Measurements from ENCODE around the gene COA1.

The COA1 gene

GRCh38 chr7:43757073-43757720 lies 27.9 kb upstream of the COA1 start:
- DNase-seq (ENCODE audit: low read depth), result no peak

GRCh38 chr7:43756368-43757072 lies 27.2 kb upstream of the COA1 start:
- DNase-seq (ENCODE audit: low read depth), result peak; percentile 44
- no peak overlapping the region for H3K4me3 ChIP-seq (replicated peaks; ENCODE audit: low read depth, low read length)
- TF ChIP-seq CTCF (IDR thresholded peaks at IDR 0.05; ENCODE audit: low read length, missing control alignments), result no peak

More at GRCh38 chr7:43757073-43757720, 27.9 kb upstream of the COA1 start:
- TF ChIP-seq CTCF (IDR thresholded peaks at IDR 0.05; ENCODE audit: low read length, missing control alignments), result no peak
- H3K4me3 ChIP-seq (replicated peaks; ENCODE audit: low read depth, low read length), result no peak overlapping the region

- no peak for TF ChIP-seq CTCF (IDR thresholded peaks at IDR 0.05; ENCODE audit: low read length, missing control alignments)
- no peak overlapping the region for H3K4me3 ChIP-seq (replicated peaks; ENCODE audit: low read depth, low read length)
- DNase-seq (ENCODE audit: low read depth), result no peak
Measured at GRCh38 chr7:43754596-43754995, 25.3 kb upstream of the COA1 start.

- H3K4me3 ChIP-seq (replicated peaks; ENCODE audit: low read depth, low read length), result no peak overlapping the region
- no peak for TF ChIP-seq CTCF (IDR thresholded peaks at IDR 0.05; ENCODE audit: low read length, missing control alignments)
- no peak for DNase-seq (ENCODE audit: low read depth)
Measured at GRCh38 chr7:43753843-43754242, 24.5 kb upstream of the COA1 start.

- no peak overlapping the region for H3K4me3 ChIP-seq (replicated peaks; ENCODE audit: low read depth, low read length)
- DNase-seq (ENCODE audit: low read depth), result no peak
- no peak for TF ChIP-seq CTCF (IDR thresholded peaks at IDR 0.05; ENCODE audit: low read length, missing control alignments)
Measured at GRCh38 chr7:43753271-43753810, 24.0 kb upstream of the COA1 start.

GRCh38 chr7:43752411-43752810 lies 23.1 kb upstream of the COA1 start:
- TF ChIP-seq CTCF (IDR thresholded peaks at IDR 0.05; ENCODE audit: low read length, missing control alignments), result no peak
- no peak for DNase-seq (ENCODE audit: low read depth)
- H3K4me3 ChIP-seq (replicated peaks; ENCODE audit: low read depth, low read length), result no peak overlapping the region

Measured in fibroblast of pulmonary artery (primary cell).